HepG2 (cell line): Measurements from ENCODE around the gene KRT36. TPM values are rescaled to one million over a fixed set of nuclear protein-coding genes. Genes with fewer than 3 reads are reported as not detected.

Experiments used
- ATAC-seq: fragments of 200-7000 bp; cut with Tn5 transposase; 3 replicates; pipeline ENCODE4 v1.9.1; 2020; ENCODE audit warnings: mild to moderate bottlenecking, moderate library complexity
- BruUV-seq: library from RNA; stranded (reverse); fragments of 400-500 nt; replicated peaks from 2 replicates; lab custom pipeline; 2021; lab: Mats Ljungman, UMichigan
- CTCF ChIA-PET: fragments of 300-600 bp; formaldehyde crosslinking; extraction: SDS; loops from one replicate; lab custom pipeline; 2021; ENCODE audit warnings: low total read pairs, inconsistent platforms, low intra/inter-chr PET ratio; lab: Yijun Ruan, JAX
- POLR2A ChIA-PET: fragments of 350-600 bp; sonication (Branson Sonifier 250); formaldehyde crosslinking; loops from one replicate; lab custom pipeline; 2020; ENCODE audit warnings: antibody characterized with exemption, inconsistent platforms; lab: Yijun Ruan, JAX
- DNase-seq: peaks from one replicate; pipeline ENCODE4 v3.0.0-alpha.2; 2015; ENCODE audit warnings: low spot score
- FAIRE-seq: peaks from 3 replicates; lab custom pipeline; 2011; peaks lifted over from hg19 to GRCh38; lab: Jason Lieb, UNC
- H2AFZ ChIP-seq: one replicate; pipeline ENCODE4 v1.6.1; 2011; ENCODE audit warnings: low read length, inconsistent platforms
- H3K27ac ChIP-seq: fragments of 300-600 bp; 3 replicates; pipeline ENCODE4 v1.8.0; 2011; ENCODE audit warnings: mixed run types, mild to moderate bottlenecking, mixed read lengths, low read length, inconsistent platforms; ENCODE audit not compliant: insufficient read depth; ENCODE audit errors: extremely low read length
- H3K27me3 ChIP-seq, 2 experiments: fragments of 200-600 bp in 1 of 2; 2 replicates in 1 of 2; 3 replicates in 1 of 2; pipeline versions ENCODE4 v1.6.0 to v1.8.0; 2011; ENCODE audit warnings: low read length in 2 of 2, mild to moderate bottlenecking in 2 of 2, moderate library complexity in 2 of 2, inconsistent platforms in 1 of 2; ENCODE audit not compliant: insufficient read depth in 2 of 2, control insufficient read depth in 1 of 2
- H3K36me3 ChIP-seq, 2 experiments: fragments of 200-600 bp in 1 of 2; replicated peaks in 1 of 2; 2 replicates in 1 of 2; 3 replicates in 1 of 2; pipeline versions ENCODE4 v1.5.1 to v1.8.0; 2011; ENCODE audit warnings: low read length in 2 of 2, inconsistent platforms in 1 of 2; ENCODE audit not compliant: insufficient read depth in 2 of 2, control insufficient read depth in 1 of 2
- H3K4me1 ChIP-seq: 2 replicates; pipeline ENCODE4 v1.5.1; 2012; ENCODE audit warnings: low read length, inconsistent platforms; ENCODE audit not compliant: insufficient read depth
- H3K4me2 ChIP-seq: 2 replicates; pipeline ENCODE4 v1.6.0; 2011; ENCODE audit warnings: low read depth, low read length, inconsistent platforms
- H3K4me3 ChIP-seq, 3 experiments: fragments of 200-600 bp in 1 of 3; sonication (generic), shearing (Covaris generic) in 1 of 3; replicated peaks in 1 of 3; 2 replicates each; pipeline ENCODE4 v1.5.1; 2011 to 2016; ENCODE audit warnings: low read length in 3 of 3, inconsistent platforms in 2 of 3, low read depth in 2 of 3, mild to moderate bottlenecking in 2 of 3, control low read depth in 1 of 3, mixed read lengths in 1 of 3; ENCODE audit not compliant: insufficient read depth in 1 of 3
- H3K79me2 ChIP-seq: one replicate; pipeline ENCODE4 v1.6.1; 2011; ENCODE audit warnings: low read length, inconsistent platforms; ENCODE audit not compliant: insufficient read depth
- H3K9ac ChIP-seq: 2 replicates; pipeline ENCODE4 v1.6.0; 2011; ENCODE audit warnings: mild to moderate bottlenecking, low read depth, low read length, inconsistent platforms; ENCODE audit not compliant: insufficient read depth
- H3K9me3 ChIP-seq: 2 replicates; pipeline ENCODE4 v1.5.1; 2012; ENCODE audit warnings: mild to moderate bottlenecking, low read length
- H4K20me1 ChIP-seq: 2 replicates; pipeline ENCODE4 v1.6.0; 2011; ENCODE audit warnings: inconsistent platforms, mild to moderate bottlenecking, low read length, moderate library complexity; ENCODE audit not compliant: insufficient read depth
- ATF6 ChIP-seq: sonication (generic); formaldehyde crosslinking; conservative IDR thresholded peaks from 2 replicates; pipeline ENCODE4 v1.4.0; 2020; ENCODE audit warnings: missing genetic modification reagents
- CEBPB ChIP-seq: IDR thresholded peaks from 2 replicates; pipeline ENCODE4 v1.6.1; 2011; ENCODE audit warnings: low read depth, low read length, improper control_type of control experiment, borderline replicate concordance
- HIVEP1 ChIP-seq: sonication (generic); formaldehyde crosslinking; IDR thresholded peaks from 2 replicates; pipeline ENCODE4 v1.4.0; 2020; ENCODE audit warnings: mild to moderate bottlenecking, missing genetic modification reagents
- MIXL1 ChIP-seq: IDR thresholded peaks from 2 replicates; pipeline ENCODE4 v1.6.1; 2016
- PHF5A ChIP-seq: IDR thresholded peaks from one replicate; pipeline ENCODE4 v1.6.1; 2018; ENCODE audit warnings: low read depth, missing genetic modification reagents; ENCODE audit not compliant: unreplicated experiment
- RELA ChIP-seq: sonication (generic); formaldehyde crosslinking; IDR thresholded peaks from 2 replicates; pipeline ENCODE4 v1.4.0; 2020; ENCODE audit warnings: missing genetic modification reagents
- SUZ12 ChIP-seq: fragments of 150-350 bp; IDR thresholded peaks from 2 replicates; pipeline ENCODE4 v1.6.1; 2014; ENCODE audit warnings: low read depth, low read length
- USF2 ChIP-seq, 2 experiments: sonication (generic) in 1 of 2; formaldehyde crosslinking in 1 of 2; IDR thresholded peaks; 2 replicates each; pipeline versions ENCODE4 v1.5.1 to v1.6.1; 2011 to 2020; ENCODE audit warnings: borderline replicate concordance in 1 of 2, low read depth in 1 of 2, low read length in 1 of 2, mild to moderate bottlenecking in 1 of 2, missing genetic modification reagents in 1 of 2, moderate library complexity in 1 of 2
- ZBTB20 ChIP-seq: sonication (generic); formaldehyde crosslinking; IDR thresholded peaks from 2 replicates; pipeline ENCODE4 v1.8.1; 2023; ENCODE audit warnings: missing genetic modification reagents, low read depth, mild to moderate bottlenecking, borderline replicate concordance
- ZMYM4 ChIP-seq: sonication (generic); formaldehyde crosslinking; IDR thresholded peaks from 2 replicates; pipeline ENCODE4 v1.8.1; 2023; ENCODE audit warnings: mild to moderate bottlenecking, missing genetic modification reagents
- ZNF225 ChIP-seq: sonication (generic); formaldehyde crosslinking; IDR thresholded peaks from 2 replicates; pipeline ENCODE4 v1.4.0; 2020; ENCODE audit warnings: mild to moderate bottlenecking, missing genetic modification reagents
- ZNF510 ChIP-seq: sonication (generic); formaldehyde crosslinking; IDR thresholded peaks from 2 replicates; pipeline ENCODE4 v1.4.0; 2020; ENCODE audit warnings: low read depth, mild to moderate bottlenecking, missing genetic modification reagents
- ZNF550 ChIP-seq: sonication (generic); formaldehyde crosslinking; IDR thresholded peaks from 2 replicates; pipeline ENCODE4 v1.4.0; 2020; ENCODE audit warnings: mild to moderate bottlenecking, missing genetic modification reagents, borderline replicate concordance
- ZNF776 ChIP-seq: sonication (generic); formaldehyde crosslinking; IDR thresholded peaks from 2 replicates; pipeline ENCODE4 v1.4.0; 2020; ENCODE audit warnings: mild to moderate bottlenecking, missing genetic modification reagents
- ZSCAN5A ChIP-seq: sonication (generic); formaldehyde crosslinking; IDR thresholded peaks from 2 replicates; pipeline ENCODE4 v1.8.0; 2022; ENCODE audit warnings: mild to moderate bottlenecking, missing genetic modification reagents, borderline replicate concordance
- WGBS: methylation state at CpG from one replicate; pipeline ENCODE4 v1.1.6; 2017; ENCODE audit warnings: low lambda C conversion rate; 5-methylcytosine and 5-hydroxymethylcytosine counted together
- in situ Hi-C: cut with HindIII; loops from 2 replicates; pipeline ENCODE4 v1.10.0; 2017; ENCODE audit warnings: low pct_unique_long_range_greater_than_20kb; ENCODE audit not compliant: extremely low pct_ligation_motif_present
- intact Hi-C: fragments of 100-400 bp; cut with micrococcal nuclease; formaldehyde crosslinking; loops from one replicate; pipeline ENCODE4 v1.10.0; 2022; ENCODE audit not compliant: unreplicated experiment
- polyA plus RNA-seq, 8 experiments: library from polyadenylated mRNA; depleted of rRNA in 3 of 8; stranded (reverse) in 7 of 8; unstranded in 1 of 8; fragments of >200 nt; fragmentation: Illumina TruSeq in 4 of 8; extraction: Trizol in 4 of 8; gene quantifications; 2 replicates each; pipeline versions ENCODE4 v1.2.1 to v1.2.3, GENCODE V29; 2011 to 2016; ENCODE audit warnings: low read depth in 4 of 8, missing spikeins in 1 of 8, mixed read lengths in 1 of 8; ENCODE audit not compliant: insufficient read depth in 1 of 8
- total RNA-seq, 5 experiments: library from RNA; depleted of rRNA; stranded (reverse); fragments of >200 nt; fragmentation: Illumina TruSeq; extraction: Trizol; gene quantifications; 2 replicates each; pipeline ENCODE4 v1.2.3, GENCODE V29; 2016; ENCODE audit warnings: low read depth in 1 of 5
- TF ChIP-seq, protein P1 (sequence below): sonication (generic); formaldehyde crosslinking; IDR thresholded peaks from 2 replicates; pipeline ENCODE4 v1.5.0; 2020; ENCODE audit warnings: mild to moderate bottlenecking, missing genetic modification reagents
- TF ChIP-seq, protein P2 (sequence below): IDR thresholded peaks from 2 replicates; pipeline ENCODE4 v1.6.1; 2016

Gene KRT36
- total and polyA plus RNA-seq, 2 of the 13 experiments (the other 11 are each of a cell fraction or from before 2014, with no cell fraction given), result not detected

- DNase-seq (no peak), ATAC-seq (no peak), FAIRE-seq (no peak)
- H3K4me3 ChIP-seq, result no peak overlapping the region
- in situ Hi-C loops, result no loop called here
- no peaks in the 10 kb centered on the region for H4K20me1 ChIP-seq
- 0% methylated on average over 1 of the region's 4 CpGs for WGBS
- no peak overlapping the region for H2AFZ ChIP-seq
- no peak overlapping the region for H3K9ac ChIP-seq
- ChIA-PET CTCF (no interaction called here), POLR2A (no interaction called here)
- peaks cover 7 to 52% of the 10 kb centered on the region in 2 experiments for H3K27me3 ChIP-seq
- no peaks in the 10 kb centered on the region for H3K79me2 ChIP-seq
- no peak overlapping the region for H3K4me2 ChIP-seq
- BruUV-seq, result no TSS peak
- peaks cover 10% of the 10 kb centered on the region for H3K4me1 ChIP-seq
- H3K36me3 ChIP-seq, result no peaks in the 10 kb centered on the region
- TF ChIP-seq USF2 (IDR thresholded peaks at IDR 0.05; ENCODE audit: low read depth, low read length), result no peak
- no peak for TF ChIP-seq USF2 (CRISPR knock-in tag; IDR thresholded peaks at IDR 0.05; ENCODE audit: borderline replicate concordance)
- TF ChIP-seq ZNF225 (CRISPR knock-in tag), result no peak
- TF ChIP-seq CEBPB, result no peak
- TF ChIP-seq ATF6 (CRISPR knock-in tag), result no peak
- TF ChIP-seq ZNF550, result no peak
- TF ChIP-seq HIVEP1, result no peak
- TF ChIP-seq ZNF776 (CRISPR knock-in tag), result no peak
- no peak for TF ChIP-seq ZSCAN5A (CRISPR knock-in tag)
- TF ChIP-seq ZMYM4 (CRISPR knock-in tag), result no peak
- TF ChIP-seq, protein P1, sequence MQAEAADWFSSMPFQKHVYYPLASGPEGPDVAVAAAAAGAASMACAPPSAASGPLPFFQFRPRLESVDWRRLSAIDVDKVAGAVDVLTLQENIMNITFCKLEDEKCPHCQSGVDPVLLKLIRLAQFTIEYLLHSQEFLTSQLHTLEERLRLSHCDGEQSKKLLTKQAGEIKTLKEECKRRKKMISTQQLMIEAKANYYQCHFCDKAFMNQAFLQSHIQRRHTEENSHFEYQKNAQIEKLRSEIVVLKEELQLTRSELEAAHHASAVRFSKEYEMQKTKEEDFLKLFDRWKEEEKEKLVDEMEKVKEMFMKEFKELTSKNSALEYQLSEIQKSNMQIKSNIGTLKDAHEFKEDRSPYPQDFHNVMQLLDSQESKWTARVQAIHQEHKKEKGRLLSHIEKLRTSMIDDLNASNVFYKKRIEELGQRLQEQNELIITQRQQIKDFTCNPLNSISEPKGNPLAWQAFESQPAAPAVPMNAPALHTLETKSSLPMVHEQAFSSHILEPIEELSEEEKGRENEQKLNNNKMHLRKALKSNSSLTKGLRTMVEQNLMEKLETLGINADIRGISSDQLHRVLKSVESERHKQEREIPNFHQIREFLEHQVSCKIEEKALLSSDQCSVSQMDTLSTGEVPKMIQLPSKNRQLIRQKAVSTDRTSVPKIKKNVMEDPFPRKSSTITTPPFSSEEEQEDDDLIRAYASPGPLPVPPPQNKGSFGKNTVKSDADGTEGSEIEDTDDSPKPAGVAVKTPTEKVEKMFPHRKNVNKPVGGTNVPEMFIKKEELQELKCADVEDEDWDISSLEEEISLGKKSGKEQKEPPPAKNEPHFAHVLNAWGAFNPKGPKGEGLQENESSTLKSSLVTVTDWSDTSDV (CRISPR knock-in tag), result no peak
- TF ChIP-seq MIXL1 (CRISPR knock-in tag), result no peak
- no peak for TF ChIP-seq ZBTB20 (CRISPR knock-in tag)
- no peak for TF ChIP-seq SUZ12
- TF ChIP-seq PHF5A, result no peak
- no peak for TF ChIP-seq RELA (CRISPR knock-in tag)
- TF ChIP-seq, protein P2, sequence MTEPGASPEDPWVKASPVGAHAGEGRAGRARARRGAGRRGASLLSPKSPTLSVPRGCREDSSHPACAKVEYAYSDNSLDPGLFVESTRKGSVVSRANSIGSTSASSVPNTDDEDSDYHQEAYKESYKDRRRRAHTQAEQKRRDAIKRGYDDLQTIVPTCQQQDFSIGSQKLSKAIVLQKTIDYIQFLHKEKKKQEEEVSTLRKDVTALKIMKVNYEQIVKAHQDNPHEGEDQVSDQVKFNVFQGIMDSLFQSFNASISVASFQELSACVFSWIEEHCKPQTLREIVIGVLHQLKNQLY (CRISPR knock-in tag), result no peak
- TF ChIP-seq ZNF510, result no peak
- no peaks in the 10 kb centered on the region for H3K9me3 ChIP-seq
- intact Hi-C loops, result no loop called here
- no peak overlapping the region for H3K27ac ChIP-seq
Measured at GRCh38 chr17:41511116-41511515, 21.4 kb upstream of the KRT36 start.
